Smooth muscle cell (in vitro differentiated cells): ENCODE results near the gene KLHDC3. TPM values are rescaled to one million over a fixed set of nuclear protein-coding genes. Genes with fewer than 3 reads are reported as not detected.

Experiments
- DNase-seq: peaks from one replicate; lab custom pipeline; 2025; ENCODE audit not compliant: unreplicated experiment; lab: John Stamatoyannopoulos, UW
- H2AFZ ChIP-seq: fragments of 200-600 bp; sonication (generic); 2 replicates; pipeline ENCODE4 v1.6.0; 2016; ENCODE audit warnings: antibody characterized with exemption, low read depth, mild to moderate bottlenecking
- H3F3A ChIP-seq: fragments of 200-600 bp; sonication (generic); 2 replicates; pipeline ENCODE4 v1.6.0; 2017; ENCODE audit warnings: antibody characterized with exemption, low read depth
- H3K27ac ChIP-seq: fragments of 200-600 bp; sonication (generic); 2 replicates; pipeline ENCODE4 v1.5.1; 2016; ENCODE audit warnings: low read depth, mild to moderate bottlenecking
- H3K27me3 ChIP-seq: fragments of 200-600 bp; sonication (generic); 2 replicates; pipeline ENCODE4 v1.6.1; 2016; ENCODE audit warnings: low read depth, mild to moderate bottlenecking
- H3K36me3 ChIP-seq: fragments of 200-600 bp; sonication (generic); 2 replicates; pipeline ENCODE4 v1.5.1; 2016; ENCODE audit warnings: low read depth
- H3K4me1 ChIP-seq: fragments of 200-600 bp; sonication (generic); 2 replicates; pipeline ENCODE4 v1.5.1; 2016; ENCODE audit warnings: low read depth
- H3K4me2 ChIP-seq: fragments of 200-600 bp; sonication (generic); 2 replicates; pipeline ENCODE4 v1.6.0; 2016; ENCODE audit warnings: mild to moderate bottlenecking
- H3K4me3 ChIP-seq: fragments of 200-600 bp; sonication (generic); 2 replicates; pipeline ENCODE4 v1.5.1; 2016; ENCODE audit warnings: mild to moderate bottlenecking
- H3K79me2 ChIP-seq: fragments of 200-600 bp; sonication (generic); 2 replicates; pipeline ENCODE4 v1.6.0; 2016; ENCODE audit warnings: low read depth, mild to moderate bottlenecking
- H3K9ac ChIP-seq: fragments of 200-600 bp; sonication (generic); 2 replicates; pipeline ENCODE4 v1.6.0; 2016; ENCODE audit warnings: low read depth
- H3K9me3 ChIP-seq: fragments of 200-600 bp; sonication (generic); replicated peaks from 2 replicates; pipeline ENCODE4 v1.5.1; 2016; ENCODE audit warnings: low read depth
- H4K20me1 ChIP-seq: fragments of 200-600 bp; sonication (generic); 2 replicates; pipeline ENCODE4 v1.6.0; 2016; ENCODE audit warnings: low read depth
- WGBS: methylation state at CpG from one replicate; pipeline ENCODE4 v1.1.7; 2016; ENCODE audit warnings: low lambda C conversion rate; 5-methylcytosine and 5-hydroxymethylcytosine counted together
- polyA plus RNA-seq: library from polyadenylated mRNA; unstranded; fragments of >200 nt; fragmentation: Nextera tagmentation; extraction: Ambion mirVana; gene quantifications from 2 replicates; pipeline ENCODE4 v1.2.1, GENCODE V29; 2016
- total RNA-seq: library from RNA; depleted of rRNA; stranded (reverse); fragments of >200 nt; gene quantifications from 2 replicates; pipeline ENCODE4 v1.2.3, GENCODE V29; 2014
- TF ChIP-seq, protein P1 (sequence below): fragments of 200-600 bp; sonication (generic); IDR thresholded peaks from 2 replicates; pipeline ENCODE4 v1.5.1; 2017; ENCODE audit warnings: borderline replicate concordance, mild to moderate bottlenecking, antibody characterized with exemption; ENCODE audit not compliant: insufficient read depth, poor library complexity, severe bottlenecking

The KLHDC3 gene
- total and polyA plus RNA-seq, 2 experiments from 2014 or later = 51.5 to 113 TPM

GRCh38 chr6:42979523-42980177 is 34.4 kb upstream of the KLHDC3 start:
- peaks cover 19% of the 10 kb centered on the region for H4K20me1 ChIP-seq
- H3K4me3 ChIP-seq = peak overlapping the region; percentile 97
- no peak for DNase-seq
- WGBS = 68% methylated on average over 9 of the region's 9 CpGs
- H3K9me3 ChIP-seq = no peaks in the 10 kb centered on the region
- H3K79me2 ChIP-seq = peaks cover 20% of the 10 kb centered on the region
- no peaks in the 10 kb centered on the region for H3K36me3 ChIP-seq
- H2AFZ ChIP-seq = peak overlapping the region; percentile 94
- peak overlapping the region; percentile 92 for H3K4me2 ChIP-seq
- H3K27me3 ChIP-seq = no peaks in the 10 kb centered on the region
- peaks cover 8% of the 10 kb centered on the region for H3F3A ChIP-seq
- H3K27ac ChIP-seq = peak overlapping the region; percentile 87
- peaks cover 15% of the 10 kb centered on the region for H3K4me1 ChIP-seq
- TF ChIP-seq, protein P1, sequence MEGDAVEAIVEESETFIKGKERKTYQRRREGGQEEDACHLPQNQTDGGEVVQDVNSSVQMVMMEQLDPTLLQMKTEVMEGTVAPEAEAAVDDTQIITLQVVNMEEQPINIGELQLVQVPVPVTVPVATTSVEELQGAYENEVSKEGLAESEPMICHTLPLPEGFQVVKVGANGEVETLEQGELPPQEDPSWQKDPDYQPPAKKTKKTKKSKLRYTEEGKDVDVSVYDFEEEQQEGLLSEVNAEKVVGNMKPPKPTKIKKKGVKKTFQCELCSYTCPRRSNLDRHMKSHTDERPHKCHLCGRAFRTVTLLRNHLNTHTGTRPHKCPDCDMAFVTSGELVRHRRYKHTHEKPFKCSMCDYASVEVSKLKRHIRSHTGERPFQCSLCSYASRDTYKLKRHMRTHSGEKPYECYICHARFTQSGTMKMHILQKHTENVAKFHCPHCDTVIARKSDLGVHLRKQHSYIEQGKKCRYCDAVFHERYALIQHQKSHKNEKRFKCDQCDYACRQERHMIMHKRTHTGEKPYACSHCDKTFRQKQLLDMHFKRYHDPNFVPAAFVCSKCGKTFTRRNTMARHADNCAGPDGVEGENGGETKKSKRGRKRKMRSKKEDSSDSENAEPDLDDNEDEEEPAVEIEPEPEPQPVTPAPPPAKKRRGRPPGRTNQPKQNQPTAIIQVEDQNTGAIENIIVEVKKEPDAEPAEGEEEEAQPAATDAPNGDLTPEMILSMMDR = no peak
- peak overlapping the region; percentile 87 for H3K9ac ChIP-seq

DNA sequence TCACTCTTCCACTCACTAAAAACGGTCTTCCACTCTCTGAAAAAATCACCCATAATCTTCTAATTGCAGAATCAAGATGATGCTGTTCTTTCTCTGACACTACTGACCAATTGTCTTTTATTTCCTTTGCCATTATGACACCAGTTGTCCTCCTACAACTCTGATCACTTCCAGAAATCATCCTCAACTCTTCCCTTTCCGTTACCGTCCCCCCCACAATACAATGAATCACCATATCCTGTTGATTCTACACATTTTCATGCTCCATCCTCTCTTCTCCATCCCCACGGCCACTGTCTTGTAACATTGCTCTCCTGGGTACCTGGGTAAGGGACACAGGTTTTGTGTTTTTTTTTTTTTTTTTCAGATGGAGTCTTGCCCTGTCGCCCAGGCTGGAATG is 32.2 kb upstream of the KLHDC3 start:
- WGBS = 91% methylated on average over 5 of the region's 5 CpGs
- H3K9me3 ChIP-seq = no peaks in the 10 kb centered on the region
- no peak overlapping the region for H3K4me2 ChIP-seq
- no peak for DNase-seq
- no peak overlapping the region for H3K9ac ChIP-seq
- H3K4me3 ChIP-seq = no peak overlapping the region
- TF ChIP-seq, protein P1 = no peak
- H3K27ac ChIP-seq = no peak overlapping the region
- no peaks in the 10 kb centered on the region for H3K27me3 ChIP-seq
- peaks cover 25% of the 10 kb centered on the region for H3K4me1 ChIP-seq
- H3F3A ChIP-seq = peaks cover 8% of the 10 kb centered on the region
- H4K20me1 ChIP-seq = peaks cover 18% of the 10 kb centered on the region
- H3K36me3 ChIP-seq = no peaks in the 10 kb centered on the region
- H2AFZ ChIP-seq = no peak overlapping the region
- peaks cover 33% of the 10 kb centered on the region for H3K79me2 ChIP-seq

DNA sequence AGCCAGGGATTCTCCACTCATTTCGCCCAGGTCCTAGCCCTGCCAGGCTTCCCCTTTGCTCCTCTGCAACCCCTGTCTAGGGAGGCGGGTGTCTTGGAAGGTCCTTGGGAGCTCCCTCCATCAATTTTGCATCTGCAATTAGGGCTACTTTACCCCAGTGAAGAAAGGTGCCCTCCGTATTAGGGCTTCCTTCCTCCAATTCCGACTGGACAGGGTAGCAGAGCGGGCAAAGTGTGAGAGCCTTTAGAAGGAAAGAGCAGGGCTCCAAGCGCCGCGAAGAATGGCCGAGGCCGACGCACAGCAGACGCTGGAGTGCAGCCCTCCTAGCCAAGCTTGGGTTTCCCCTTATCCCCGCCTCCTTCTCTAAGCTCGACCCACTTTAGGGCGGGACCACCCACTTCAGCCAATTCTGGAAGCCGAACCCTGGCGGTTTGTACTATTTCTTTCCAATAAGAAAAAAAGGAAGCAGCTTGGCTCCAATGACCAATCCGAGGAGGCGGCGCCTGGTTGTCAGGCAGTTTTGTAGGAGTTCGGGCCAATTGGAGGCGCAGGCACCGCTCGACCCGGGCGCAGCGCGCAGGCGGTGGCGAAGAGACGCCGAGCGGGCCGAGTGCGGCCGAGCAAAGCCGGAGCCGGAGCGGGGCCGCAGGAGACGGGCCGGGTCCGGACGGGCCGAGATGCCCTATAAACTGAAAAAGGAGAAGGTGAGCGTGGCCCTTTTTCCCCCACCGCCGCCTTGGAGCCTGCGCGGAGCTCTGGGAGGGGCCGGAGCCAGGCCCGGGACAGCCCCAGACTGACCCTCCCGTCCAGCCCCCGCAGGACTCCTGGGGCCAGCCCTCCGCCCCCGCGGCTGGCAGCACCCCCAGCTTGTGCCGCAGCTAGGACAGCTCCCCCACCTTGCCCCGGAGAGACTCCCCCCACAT is 29.8 kb upstream of the KLHDC3 start, which contains the start of gene PPP2R5D:
Gene PPP2R5D (plus strand): TSS at position 570 of the 923 bp plus-strand sequence. CDS start 108 bp downstream, at position 678.
- Histone ChIP-seq H3K4me3 (peak within 1 kb of the TSS; percentile 73), H3K79me2 (peaks cover 27% of the 10 kb centered on the region), H3K4me1 (peaks cover 16% of the 10 kb centered on the region), H3K27me3 (no peaks in the 10 kb centered on the region), H3F3A (peaks cover 8% of the 10 kb centered on the region), H3K36me3 (no peaks in the 10 kb centered on the region), H4K20me1 (peaks cover 33% of the 10 kb centered on the region), H3K27ac (peak within 1 kb of the TSS; percentile 84), H2AFZ (peak within 1 kb of the TSS; percentile 93), H3K4me2 (peak within 1 kb of the TSS; percentile 92), H3K9ac (peak within 1 kb of the TSS; percentile 79), H3K9me3 (no peaks in the 10 kb centered on the region)
- TF ChIP-seq, protein P1 = no peak
- WGBS = 1% methylated on average over 49 of the region's 59 CpGs
- peak; percentile 81 for DNase-seq
